Suprapubic skin (tissue), 4 donors: Measurements from ENCODE around the gene FUT3. TPM values are rescaled to one million over a fixed set of nuclear protein-coding genes. Genes with fewer than 3 reads are reported as not detected.
"Not testable (repeated sequence)": the region's sequence is repeated elsewhere in the genome, so short reads cannot be mapped to it uniquely, and the experiment has no call there.

Experiments
- DNase-seq, 2 donors: peaks; one replicate each; pipeline ENCODE4 v3.0.0-alpha.2; 2019; ENCODE audit warnings: low spot score in 2 of 2
- H3K27ac ChIP-seq: fragments of 200-600 bp; sonication (generic); one replicate; pipeline ENCODE4 v1.5.1; 2019
- H3K27me3 ChIP-seq: fragments of 200-600 bp; sonication (generic); one replicate; pipeline ENCODE4 v1.5.1; 2019
- H3K36me3 ChIP-seq: fragments of 200-600 bp; sonication (generic); one replicate; pipeline ENCODE4 v1.5.1; 2019
- H3K4me1 ChIP-seq: fragments of 200-600 bp; sonication (generic); one replicate; pipeline ENCODE4 v1.5.1; 2019
- H3K4me3 ChIP-seq: fragments of 200-600 bp; sonication (generic); one replicate; pipeline ENCODE4 v1.5.1; 2019; ENCODE audit warnings: mild to moderate bottlenecking
- H3K9me3 ChIP-seq: fragments of 200-600 bp; sonication (generic); one replicate; pipeline ENCODE4 v1.5.1; 2019
- CTCF ChIP-seq, 2 donors: fragments of 200-600 bp in 1 of 2; fragments of 450-650 bp in 1 of 2; sonication (generic) in 1 of 2; IDR thresholded peaks; one replicate each; pipeline ENCODE4 v1.5.1; 2016 to 2019; ENCODE audit warnings: antibody characterized with exemption in 2 of 2, mild to moderate bottlenecking in 1 of 2, moderate library complexity in 1 of 2
- EP300 ChIP-seq: sonication (generic); formaldehyde crosslinking; IDR thresholded peaks from one replicate; pipeline ENCODE4 v1.6.1; 2017; ENCODE audit warnings: antibody characterized with exemption
- POLR2A ChIP-seq, 2 donors: fragments of 450-650 bp; IDR thresholded peaks; one replicate each; pipeline ENCODE4 v1.6.1; 2017; ENCODE audit warnings: antibody characterized with exemption in 2 of 2, mild to moderate bottlenecking in 2 of 2, moderate library complexity in 2 of 2
- POLR2AphosphoS5 ChIP-seq, 3 donors: sonication (generic); formaldehyde crosslinking; IDR thresholded peaks; one replicate each; pipeline ENCODE4 v1.6.1; 2017; ENCODE audit warnings: antibody characterized with exemption in 3 of 3
- WGBS: methylation state at CpG from one replicate; pipeline ENCODE4 v1.1.5; 2018; 5-methylcytosine and 5-hydroxymethylcytosine counted together
- total RNA-seq, 4 donors: library from RNA; depleted of rRNA; stranded (reverse); fragments of >200 nt; gene quantifications; one replicate each; pipeline ENCODE4 v1.1.0, GENCODE V29; 2016

Gene FUT3
- total RNA-seq, 4 donors from 2014 or later = 0.93 to 3.6 (median 1.4) TPM

GRCh38 chr19:5864725-5865486, 13.7 kb upstream of the FUT3 start:
- Histone ChIP-seq H3K36me3 (no peaks in the 10 kb centered on the region), H3K4me1 (no peaks in the 10 kb centered on the region), H3K27me3 (peaks cover 5% of the 10 kb centered on the region), H3K27ac (no peak overlapping the region), H3K4me3 (no peak overlapping the region), H3K9me3 (no peaks in the 10 kb centered on the region)
- no peak for DNase-seq
- 86% methylated on average over 14 of the region's 14 CpGs for WGBS
- TF ChIP-seq POLR2AphosphoS5 (IDR thresholded peaks at IDR 0.05) = no peak
- no peak for TF ChIP-seq EP300
- TF ChIP-seq CTCF (IDR thresholded peaks at IDR 0.05) = peak in 1 of 2 donors; percentile 9
- TF ChIP-seq POLR2A (IDR thresholded peaks at IDR 0.05) = no peak

GRCh38 chr19:5864013-5864720, 12.9 kb upstream of the FUT3 start:
- Histone ChIP-seq H3K9me3 (no peaks in the 10 kb centered on the region), H3K4me3 (no peak overlapping the region), H3K4me1 (no peaks in the 10 kb centered on the region), H3K27me3 (peaks cover 5% of the 10 kb centered on the region), H3K36me3 (no peaks in the 10 kb centered on the region), H3K27ac (no peak overlapping the region)
- TF ChIP-seq EP300 = no peak
- no peak for TF ChIP-seq POLR2AphosphoS5 (IDR thresholded peaks at IDR 0.05)
- no peak for TF ChIP-seq POLR2A (IDR thresholded peaks at IDR 0.05)
- no peak for TF ChIP-seq CTCF (IDR thresholded peaks at IDR 0.05)
- WGBS = 71% methylated on average over 9 of the region's 9 CpGs
- DNase-seq = no peak

- Histone ChIP-seq H3K36me3 (no peaks in the 10 kb centered on the region), H3K27me3 (peaks cover 5% of the 10 kb centered on the region), H3K27ac (no peak overlapping the region), H3K9me3 (no peaks in the 10 kb centered on the region), H3K4me3 (no peak overlapping the region), H3K4me1 (no peaks in the 10 kb centered on the region)
- 56% methylated on average over 8 of the region's 11 CpGs for WGBS
- TF ChIP-seq CTCF (IDR thresholded peaks at IDR 0.05) (no peak), POLR2A (IDR thresholded peaks at IDR 0.05) (no peak), EP300 (no peak), POLR2AphosphoS5 (IDR thresholded peaks at IDR 0.05) (no peak)
- DNase-seq = no peak
Observed at GRCh38 chr19:5863030-5863665, 11.9 kb upstream of the FUT3 start.

GRCh38 chr19:5857203-5858081, 6.2 kb upstream of the FUT3 start:
- H3K27me3 ChIP-seq = peaks cover 5% of the 10 kb centered on the region
- H3K36me3 ChIP-seq = no peaks in the 10 kb centered on the region
- no peak for TF ChIP-seq POLR2A (IDR thresholded peaks at IDR 0.05)
- no peak for TF ChIP-seq POLR2AphosphoS5 (IDR thresholded peaks at IDR 0.05)
- TF ChIP-seq CTCF (IDR thresholded peaks at IDR 0.05) = no peak
- H3K4me1 ChIP-seq = no peaks in the 10 kb centered on the region
- H3K4me3 ChIP-seq = no peak overlapping the region
- H3K27ac ChIP-seq = no peak overlapping the region
- no peaks in the 10 kb centered on the region for H3K9me3 ChIP-seq
- WGBS = 90% methylated on average over 18 of the region's 18 CpGs
- DNase-seq = no peak

GRCh38 chr19:5855151-5855550, 3.9 kb upstream of the FUT3 start:
- H3K9me3 ChIP-seq, H3K4me1 ChIP-seq, DNase-seq, H3K27me3 ChIP-seq, H3K4me3 ChIP-seq, H3K27ac ChIP-seq, H3K36me3 ChIP-seq: not testable (repeated sequence)
- 76% methylated on average over 9 of the region's 9 CpGs for WGBS

- not testable (repeated sequence) for H3K4me3 ChIP-seq, H3K36me3 ChIP-seq, H3K4me1 ChIP-seq, H3K9me3 ChIP-seq, DNase-seq, H3K27ac ChIP-seq, H3K27me3 ChIP-seq
- 61% methylated on average over 8 of the region's 10 CpGs for WGBS
Observed at GRCh38 chr19:5854121-5854520, 2.9 kb upstream of the FUT3 start.
